Nephron (organoid): ENCODE results near the gene ST3GAL3.

Source experiments
- H3K27ac Mint-ChIP-seq, 3 experiments: 2 replicates each; pipeline ENCODE4 v1.8.0; 2020; ENCODE audit warnings: mixed read lengths in 3 of 3, mild to moderate bottlenecking in 2 of 3, moderate library complexity in 1 of 3
- H3K27me3 Mint-ChIP-seq: 2 replicates; pipeline ENCODE4 v1.8.0; 2021; ENCODE audit warnings: low read depth, mild to moderate bottlenecking, moderate library complexity, mixed read lengths
- H3K36me3 Mint-ChIP-seq: 2 replicates; pipeline ENCODE4 v1.8.0; 2020; ENCODE audit warnings: low read depth, mixed read lengths
- H3K4me1 Mint-ChIP-seq: 2 replicates; pipeline ENCODE4 v1.8.0; 2020; ENCODE audit warnings: mixed read lengths
- H3K4me3 Mint-ChIP-seq, 3 experiments: 2 replicates each; pipeline ENCODE4 v1.8.0; 2020; ENCODE audit warnings: mild to moderate bottlenecking in 3 of 3, mixed read lengths in 3 of 3, moderate library complexity in 2 of 3
- H3K9me3 Mint-ChIP-seq: 2 replicates; pipeline ENCODE4 v1.8.0; 2020; ENCODE audit warnings: mixed read lengths
- CTCF ChIP-seq, 3 experiments: fragments of 200-600 bp; sonication (generic); IDR thresholded peaks; one replicate each; pipeline ENCODE4 v1.5.0; 2021; ENCODE audit warnings: antibody characterized with exemption in 3 of 3; ENCODE audit not compliant: unreplicated experiment in 3 of 3

The ST3GAL3 gene

GRCh38 chr1:43938383-43938782 lies 231.0 kb downstream of the ST3GAL3 start:
- H3K27ac Mint-ChIP-seq: no peak overlapping the region
- H3K36me3 Mint-ChIP-seq: no peaks in the 10 kb centered on the region
- peaks cover 6% of the 10 kb centered on the region for H3K4me1 Mint-ChIP-seq
- H3K27me3 Mint-ChIP-seq: peaks cover 40% of the 10 kb centered on the region
- no peaks in the 10 kb centered on the region for H3K9me3 Mint-ChIP-seq
- H3K4me3 Mint-ChIP-seq: peak overlapping the region in 1 of 3 experiments; percentile 38
- TF ChIP-seq CTCF (IDR thresholded peaks at IDR 0.05; ENCODE audit: unreplicated experiment in 3 of 3): no peak

- H3K36me3 Mint-ChIP-seq: no peaks in the 10 kb centered on the region
- H3K9me3 Mint-ChIP-seq: no peaks in the 10 kb centered on the region
- peaks cover 40% of the 10 kb centered on the region for H3K27me3 Mint-ChIP-seq
- TF ChIP-seq CTCF (IDR thresholded peaks at IDR 0.05; ENCODE audit: unreplicated experiment in 3 of 3): no peak
- H3K4me3 Mint-ChIP-seq: no peak overlapping the region
- no peak overlapping the region for H3K27ac Mint-ChIP-seq
- peaks cover 6% of the 10 kb centered on the region for H3K4me1 Mint-ChIP-seq
Observed at GRCh38 chr1:43938892-43939587, 231.7 kb downstream of the ST3GAL3 start.

GRCh38 chr1:43942411-43942810 lies 235.1 kb downstream of the ST3GAL3 start:
- Mint-ChIP-seq H3K4me1 (peaks cover 15% of the 10 kb centered on the region), H3K36me3 (no peaks in the 10 kb centered on the region), H3K4me3 (no peak overlapping the region), H3K27ac (no peak overlapping the region), H3K9me3 (no peaks in the 10 kb centered on the region), H3K27me3 (peaks cover 18% of the 10 kb centered on the region)
- no peak for TF ChIP-seq CTCF (IDR thresholded peaks at IDR 0.05; ENCODE audit: unreplicated experiment in 3 of 3)

GRCh38 chr1:43944860-43945259 lies 237.5 kb downstream of the ST3GAL3 start:
- Mint-ChIP-seq H3K9me3 (no peaks in the 10 kb centered on the region), H3K36me3 (no peaks in the 10 kb centered on the region), H3K4me1 (peaks cover 38% of the 10 kb centered on the region), H3K27me3 (peaks cover 4% of the 10 kb centered on the region), H3K4me3 (peak overlapping the region in 2 of 3 experiments; percentile 42 to 43), H3K27ac (peak overlapping the region in 1 of 3 experiments; percentile 91)
- no peak for TF ChIP-seq CTCF (IDR thresholded peaks at IDR 0.05; ENCODE audit: unreplicated experiment in 3 of 3)

- TF ChIP-seq CTCF (IDR thresholded peaks at IDR 0.05; ENCODE audit: unreplicated experiment in 3 of 3): no peak
- Mint-ChIP-seq H3K4me1 (peaks cover 46% of the 10 kb centered on the region), H3K4me3 (peak overlapping the region; percentile 87 to 94 (median 90)), H3K27me3 (no peaks in the 10 kb centered on the region), H3K9me3 (no peaks in the 10 kb centered on the region), H3K36me3 (peaks cover 6% of the 10 kb centered on the region), H3K27ac (peak overlapping the region; percentile 91 to 97 (median 93))
Observed at GRCh38 chr1:43945674-43946235, 238.4 kb downstream of the ST3GAL3 start.
